NT2/D1 (cell line): ENCODE results near the gene FRK.
"Not testable (repeated sequence)": the region's sequence is repeated elsewhere in the genome, so short reads cannot be mapped to it uniquely, and the experiment has no call there.

Source experiments
- DNase-seq: peaks from one replicate; pipeline ENCODE4 v3.0.0-alpha.2; 2011; ENCODE audit warnings: low read depth, low spot score
- H3K27me3 ChIP-seq: 2 replicates; pipeline ENCODE4 v1.6.0; 2011; ENCODE audit warnings: mild to moderate bottlenecking; ENCODE audit not compliant: insufficient read length, insufficient read depth
- H3K36me3 ChIP-seq: 2 replicates; pipeline ENCODE4 v1.6.1; 2011; ENCODE audit warnings: mild to moderate bottlenecking, low read length, mixed read lengths; ENCODE audit not compliant: insufficient read depth, insufficient read length
- H3K4me1 ChIP-seq: 2 replicates; pipeline ENCODE4 v1.5.1; 2011; ENCODE audit not compliant: insufficient read depth, insufficient read length
- H3K4me3 ChIP-seq: 2 replicates; pipeline ENCODE4 v1.5.1; 2011; ENCODE audit warnings: low read depth; ENCODE audit not compliant: insufficient read length
- H3K9ac ChIP-seq: 2 replicates; pipeline ENCODE4 v1.6.0; 2011; ENCODE audit warnings: low read depth; ENCODE audit not compliant: insufficient read length
- H3K9me3 ChIP-seq: 2 replicates; pipeline ENCODE4 v1.5.1; 2011; ENCODE audit warnings: mild to moderate bottlenecking, low read length; ENCODE audit not compliant: insufficient read depth
- SUZ12 ChIP-seq: IDR thresholded peaks from 2 replicates; pipeline ENCODE4 v1.6.1; 2011; ENCODE audit not compliant: insufficient read length, insufficient read depth; ENCODE audit errors: extremely low read depth
- YY1 ChIP-seq: IDR thresholded peaks from 2 replicates; pipeline ENCODE4 v1.6.1; 2011; ENCODE audit not compliant: insufficient read length, insufficient read depth
- ZNF274 ChIP-seq: IDR thresholded peaks from 2 replicates; pipeline ENCODE4 v1.6.1; 2011; ENCODE audit warnings: mild to moderate bottlenecking, low read depth, low read length

Gene FRK

DNA sequence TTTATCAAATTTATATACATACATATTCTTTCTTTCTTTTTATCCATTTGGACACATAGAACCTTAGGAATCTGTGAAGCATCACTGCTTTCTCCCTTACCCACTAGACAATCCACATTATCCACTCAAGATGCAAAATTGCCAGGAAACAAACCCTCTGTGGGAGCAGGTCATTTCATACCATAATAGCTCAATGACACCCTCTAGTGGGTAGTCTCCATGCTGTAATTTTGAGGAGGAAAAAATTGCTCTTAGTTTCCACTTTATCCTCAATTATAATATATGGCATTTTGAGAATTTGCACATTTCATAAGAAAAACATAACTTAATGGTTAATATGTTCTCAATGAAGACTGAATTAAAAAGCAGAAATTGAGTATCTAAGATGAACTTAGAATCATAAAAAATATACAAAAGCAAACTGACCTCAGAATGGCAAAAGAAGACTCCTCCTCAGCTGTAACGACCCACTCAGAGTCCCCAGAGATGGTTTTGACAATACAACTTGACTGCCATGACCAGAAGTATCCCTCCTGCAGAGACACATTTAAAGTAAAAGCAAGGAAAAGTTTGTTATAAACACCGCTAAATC is 164.1 kb downstream of the FRK start:
- TF ChIP-seq SUZ12 (no peak), ZNF274 (no peak), YY1 (no peak)

DNA sequence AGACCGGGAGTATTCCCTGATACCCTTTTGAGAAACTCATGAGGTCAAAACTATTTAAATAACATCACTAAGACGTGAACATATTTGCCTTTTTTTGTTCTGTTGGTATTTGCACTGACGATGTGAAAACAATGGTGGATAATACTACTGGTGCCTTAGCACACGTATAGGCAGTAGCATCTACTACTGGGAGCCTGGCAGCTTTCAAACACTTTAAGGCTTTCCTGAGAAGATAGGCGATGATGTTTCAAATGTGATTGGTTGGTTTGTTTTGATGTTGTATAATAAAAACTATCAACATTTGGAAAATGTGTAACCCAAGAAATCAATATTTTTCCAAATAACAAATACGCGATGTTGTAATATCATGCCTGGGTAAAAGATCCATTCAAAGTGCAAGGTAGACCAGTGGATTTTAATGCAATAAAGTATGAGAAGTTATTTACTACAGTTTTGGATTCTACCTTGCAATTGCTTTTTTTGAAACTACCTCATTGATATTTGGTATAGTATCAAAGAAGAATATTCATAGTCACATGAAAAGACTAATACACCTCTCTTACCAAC is 166.2 kb downstream of the FRK start:
- no peak for DNase-seq
- Histone ChIP-seq H3K27me3 (no peaks in the 10 kb centered on the region), H3K4me1 (no peaks in the 10 kb centered on the region), H3K4me3 (no peak overlapping the region), H3K9me3 (no peaks in the 10 kb centered on the region), H3K36me3 (no peaks in the 10 kb centered on the region), H3K9ac (no peak overlapping the region)
- TF ChIP-seq ZNF274 = no peak
- TF ChIP-seq SUZ12 = no peak
- no peak for TF ChIP-seq YY1

More for the DNA sequence above, 164.1 kb downstream of the FRK start:
- no peak overlapping the region for H3K9ac ChIP-seq
- H3K4me1 ChIP-seq = no peaks in the 10 kb centered on the region
- DNase-seq = peak; percentile 5
- no peaks in the 10 kb centered on the region for H3K9me3 ChIP-seq
- H3K27me3 ChIP-seq = no peaks in the 10 kb centered on the region
- H3K36me3 ChIP-seq = no peaks in the 10 kb centered on the region
- no peak overlapping the region for H3K4me3 ChIP-seq

DNA sequence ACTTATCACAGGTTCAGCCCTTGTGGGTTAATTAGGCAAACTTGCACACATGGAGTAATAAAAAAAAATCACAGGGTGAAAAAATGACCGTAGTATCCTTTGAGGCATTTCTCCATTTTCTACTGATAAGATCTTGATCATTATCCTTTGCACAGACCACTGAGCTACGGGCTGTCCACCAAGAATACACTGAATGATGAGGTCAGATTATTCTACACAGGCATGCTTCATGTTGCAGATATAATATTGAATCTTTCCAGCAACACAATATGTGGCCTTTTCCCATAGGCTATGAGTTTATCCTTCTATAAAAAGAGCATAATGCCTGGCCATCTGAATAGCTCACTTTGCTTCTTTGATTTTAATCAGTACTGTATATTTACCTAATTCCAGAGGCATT is 168.9 kb downstream of the FRK start:
- Histone ChIP-seq H3K9me3 (no peaks in the 10 kb centered on the region), H3K4me3 (no peak overlapping the region), H3K4me1 (no peaks in the 10 kb centered on the region), H3K27me3 (no peaks in the 10 kb centered on the region), H3K9ac (no peak overlapping the region), H3K36me3 (no peaks in the 10 kb centered on the region)
- DNase-seq = no peak
- TF ChIP-seq SUZ12 = no peak
- TF ChIP-seq ZNF274 = no peak
- no peak for TF ChIP-seq YY1

DNA sequence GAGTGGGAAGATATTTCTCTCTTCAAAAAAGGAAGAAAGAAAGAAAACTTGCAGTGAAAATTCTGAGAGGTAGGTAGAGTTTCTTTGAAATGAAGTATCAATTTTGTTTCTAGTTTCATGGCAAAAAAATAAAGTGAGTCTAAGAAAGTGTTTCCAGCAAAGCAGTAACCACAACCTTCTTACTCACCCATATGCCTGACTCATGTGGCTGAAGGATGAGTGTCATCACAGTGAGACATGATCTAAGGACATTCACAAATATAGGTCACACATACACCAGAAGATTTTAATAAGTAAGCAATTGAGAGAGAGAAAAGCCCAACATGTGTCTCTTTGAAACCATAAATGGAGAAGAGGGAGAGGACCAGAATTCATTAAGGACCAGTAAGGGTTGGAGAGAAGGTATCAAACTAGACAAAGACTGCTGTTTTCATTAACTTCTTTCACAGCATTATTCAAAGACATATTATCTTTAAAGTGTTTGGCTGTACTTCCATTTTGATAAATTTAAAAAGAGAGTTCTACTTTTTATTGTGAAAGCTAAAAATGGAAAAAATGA is 169.5 kb downstream of the FRK start:
- Histone ChIP-seq H3K4me1 (no peaks in the 10 kb centered on the region), H3K4me3 (no peak overlapping the region), H3K9ac (no peak overlapping the region), H3K36me3 (no peaks in the 10 kb centered on the region), H3K27me3 (no peaks in the 10 kb centered on the region), H3K9me3 (no peaks in the 10 kb centered on the region)
- no peak for TF ChIP-seq SUZ12
- no peak for TF ChIP-seq YY1
- DNase-seq = no peak

DNA sequence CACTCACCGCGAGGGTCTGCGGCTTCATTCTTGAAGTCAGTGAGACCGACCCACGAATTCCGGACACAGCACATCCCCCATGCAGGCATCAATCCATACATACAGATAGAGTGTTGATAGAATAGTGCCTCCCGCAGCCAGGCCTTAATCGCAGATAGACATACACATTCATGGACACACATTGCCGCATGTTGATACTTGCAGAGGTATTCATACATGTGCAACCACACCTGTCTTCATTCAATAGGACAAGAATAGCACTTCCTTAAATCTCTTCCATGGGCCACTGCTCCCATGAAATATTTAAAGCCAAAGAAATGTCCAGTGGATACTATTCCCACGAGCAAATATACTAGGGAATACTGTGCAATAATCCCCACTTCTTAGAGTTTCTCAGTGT is 170.5 kb downstream of the FRK start:
- Histone ChIP-seq H3K9me3 (no peaks in the 10 kb centered on the region), H3K4me1 (no peaks in the 10 kb centered on the region), H3K36me3 (no peaks in the 10 kb centered on the region), H3K4me3 (no peak overlapping the region), H3K9ac (no peak overlapping the region), H3K27me3 (no peaks in the 10 kb centered on the region)
- no peak for DNase-seq
- TF ChIP-seq YY1 (no peak), SUZ12 (no peak), ZNF274 (no peak)

DNA sequence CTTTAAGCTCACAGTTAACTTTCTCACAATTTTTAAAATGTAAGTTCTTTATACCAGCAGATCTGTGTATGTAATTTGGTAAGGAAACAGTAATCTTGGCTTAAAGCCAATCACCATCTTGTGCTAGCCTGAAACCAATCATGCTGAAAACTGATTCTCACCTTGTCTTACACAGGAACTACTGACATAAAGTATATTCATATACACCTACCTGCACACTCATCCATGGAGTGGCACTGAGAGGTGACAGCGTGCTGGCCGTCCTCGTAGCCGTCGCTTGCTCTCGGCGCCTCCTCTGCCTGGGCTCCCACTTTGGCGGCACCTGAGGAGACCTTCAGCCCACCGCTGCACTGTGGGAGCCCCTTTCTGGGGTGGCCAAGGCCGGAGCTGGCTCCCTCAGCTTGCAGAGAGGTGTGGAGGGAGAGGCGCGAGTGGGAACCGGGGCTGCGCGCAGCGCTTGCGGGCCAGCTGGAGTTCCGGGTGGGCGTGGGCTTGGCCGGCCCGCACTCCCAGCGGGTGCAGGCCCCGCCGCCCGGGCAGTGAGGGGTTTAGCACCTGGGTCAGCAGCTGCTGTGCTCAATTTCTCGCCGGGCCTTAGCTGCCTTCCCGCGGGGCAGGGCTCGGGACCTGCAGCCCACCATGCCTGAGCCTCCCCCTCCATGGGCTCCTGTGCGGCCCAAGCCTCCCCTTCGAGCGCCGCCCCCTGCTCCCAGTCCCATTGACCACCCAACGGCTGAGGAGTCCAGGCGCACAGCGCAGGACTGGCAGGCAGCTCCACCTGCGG is 171.8 kb downstream of the FRK start:
- not testable (repeated sequence) for H3K4me3 ChIP-seq, H3K9ac ChIP-seq, H3K9me3 ChIP-seq, H3K36me3 ChIP-seq, DNase-seq, H3K4me1 ChIP-seq, H3K27me3 ChIP-seq

DNA sequence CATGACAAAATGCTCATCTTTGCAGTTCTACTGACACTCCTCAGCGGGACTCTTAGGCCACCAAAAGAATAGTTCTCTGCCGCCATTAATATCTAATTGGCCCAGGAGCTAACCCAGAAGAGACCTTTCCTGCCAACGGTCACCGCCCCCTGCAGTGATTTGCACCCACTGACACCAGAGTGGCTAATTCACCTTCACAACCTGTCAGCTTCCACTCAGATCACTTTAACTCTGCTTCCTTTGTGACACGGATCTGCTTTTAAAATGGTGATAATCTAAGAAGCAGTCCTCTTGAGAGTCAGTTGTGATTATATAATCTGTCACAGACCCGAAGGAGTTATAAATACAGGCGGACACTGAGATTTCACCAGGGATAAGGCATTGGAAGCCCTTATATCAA is 172.8 kb downstream of the FRK start:
- no peak overlapping the region for H3K4me3 ChIP-seq
- H3K9me3 ChIP-seq = no peaks in the 10 kb centered on the region
- DNase-seq = no peak
- no peak overlapping the region for H3K9ac ChIP-seq
- TF ChIP-seq YY1 (no peak), ZNF274 (no peak), SUZ12 (no peak)
- H3K4me1 ChIP-seq = no peaks in the 10 kb centered on the region
- H3K36me3 ChIP-seq = no peaks in the 10 kb centered on the region
- no peaks in the 10 kb centered on the region for H3K27me3 ChIP-seq
